Body of pancreas (tissue), 4 donors: ENCODE data around the gene ACSL1. TPM values are rescaled to one million over a fixed set of nuclear protein-coding genes. Genes with fewer than 3 reads are reported as not detected.

Experiments used
- ATAC-seq: fragments of 150-250 bp; one replicate; pipeline ENCODE4 v1.9.1; 2016
- DNase-seq, 4 donors: peaks; one replicate each; pipeline ENCODE4 v3.0.0-alpha.2; 2019
- H3K27ac ChIP-seq, 4 donors: fragments of 200-600 bp; sonication (generic); 1 replicate in 3 of 4; 2 replicates in 1 of 4; pipeline versions ENCODE4 v1.5.1 to v1.6.1; 2016 to 2019; ENCODE audit warnings: mild to moderate bottlenecking in 1 of 4, mixed read lengths in 1 of 4, moderate library complexity in 1 of 4
- H3K27me3 ChIP-seq, 2 donors: fragments of 200-600 bp; sonication (generic); one replicate each; pipeline ENCODE4 v1.6.0; 2016; ENCODE audit warnings: mild to moderate bottlenecking in 1 of 2
- H3K36me3 ChIP-seq, 2 donors: fragments of 200-600 bp; sonication (generic); replicated peaks in 1 of 2; 2 replicates each; pipeline ENCODE4 v1.5.1; 2016; ENCODE audit warnings: low read depth in 2 of 2; ENCODE audit not compliant: insufficient read depth in 1 of 2
- H3K4me1 ChIP-seq: fragments of 200-600 bp; sonication (generic); one replicate; pipeline ENCODE4 v1.6.0; 2016
- H3K4me3 ChIP-seq, 2 donors: fragments of 200-600 bp; sonication (generic); 1 replicate in 1 of 2; 2 replicates in 1 of 2; pipeline ENCODE4 v1.5.1; 2016 to 2019
- H3K9me3 ChIP-seq, 3 donors: fragments of 200-600 bp; sonication (generic); 1 replicate in 2 of 3; 2 replicates in 1 of 3; pipeline ENCODE4 v1.5.1; 2016
- POLR2A ChIP-seq, 3 donors: fragments of 450-650 bp; IDR thresholded peaks; one replicate each; pipeline ENCODE4 v1.6.1; 2016; ENCODE audit warnings: antibody characterized with exemption in 3 of 3, mild to moderate bottlenecking in 2 of 3
- WGBS, 2 donors: methylation state at CpG; one replicate each; pipeline ENCODE4 v1.1.5; 2017; 5-methylcytosine and 5-hydroxymethylcytosine counted together
- intact Hi-C: fragments of 100-400 bp; cut with DNase I; formaldehyde crosslinking; loops from one replicate; pipeline ENCODE4 v1.15.1; 2023
- total RNA-seq, 2 donors: library from RNA; depleted of rRNA; stranded (reverse); fragments of >200 nt; gene quantifications; one replicate each; pipeline ENCODE4 v1.1.0, GENCODE V29; 2016
- TF ChIP-seq, protein P1 (sequence below), 7 experiments: fragments of 450-650 bp in 4 of 7; fragments of 200-600 bp in 3 of 7; sonication (generic) in 3 of 7; IDR thresholded peaks; one replicate each; pipeline ENCODE4 v1.5.1; 2016 to 2019; ENCODE audit warnings: antibody characterized with exemption in 7 of 7

ACSL1 gene
- total RNA-seq, 2 donors from 2014 or later, result 36.6 to 193 TPM

GRCh38 chr4:184854673-184855072 is 28.9 kb upstream of the ACSL1 start:
- WGBS, 2 donors, result 48 to 72% methylated on average over 6 of the region's 6 CpGs
- Histone ChIP-seq H3K4me3 (no peak overlapping the region), H3K27me3 (no peaks in the 10 kb centered on the region), H3K27ac (no peak overlapping the region), H3K36me3 (no peaks in the 10 kb centered on the region), H3K9me3 (no peaks in the 10 kb centered on the region), H3K4me1 (no peaks in the 10 kb centered on the region)
- peak in 1 of 4 donors; percentile 46 for DNase-seq
- no peak for ATAC-seq
- intact Hi-C loops, result no loop called here
- TF ChIP-seq, protein P1, sequence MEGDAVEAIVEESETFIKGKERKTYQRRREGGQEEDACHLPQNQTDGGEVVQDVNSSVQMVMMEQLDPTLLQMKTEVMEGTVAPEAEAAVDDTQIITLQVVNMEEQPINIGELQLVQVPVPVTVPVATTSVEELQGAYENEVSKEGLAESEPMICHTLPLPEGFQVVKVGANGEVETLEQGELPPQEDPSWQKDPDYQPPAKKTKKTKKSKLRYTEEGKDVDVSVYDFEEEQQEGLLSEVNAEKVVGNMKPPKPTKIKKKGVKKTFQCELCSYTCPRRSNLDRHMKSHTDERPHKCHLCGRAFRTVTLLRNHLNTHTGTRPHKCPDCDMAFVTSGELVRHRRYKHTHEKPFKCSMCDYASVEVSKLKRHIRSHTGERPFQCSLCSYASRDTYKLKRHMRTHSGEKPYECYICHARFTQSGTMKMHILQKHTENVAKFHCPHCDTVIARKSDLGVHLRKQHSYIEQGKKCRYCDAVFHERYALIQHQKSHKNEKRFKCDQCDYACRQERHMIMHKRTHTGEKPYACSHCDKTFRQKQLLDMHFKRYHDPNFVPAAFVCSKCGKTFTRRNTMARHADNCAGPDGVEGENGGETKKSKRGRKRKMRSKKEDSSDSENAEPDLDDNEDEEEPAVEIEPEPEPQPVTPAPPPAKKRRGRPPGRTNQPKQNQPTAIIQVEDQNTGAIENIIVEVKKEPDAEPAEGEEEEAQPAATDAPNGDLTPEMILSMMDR (IDR thresholded peaks at IDR 0.05), result no peak

GRCh38 chr4:184853436-184853835 is 27.7 kb upstream of the ACSL1 start:
- intact Hi-C loops, result no loop called here

GRCh38 chr4:184851886-184852285 is 26.1 kb upstream of the ACSL1 start:
- H3K9me3 ChIP-seq, result no peaks in the 10 kb centered on the region
- H3K4me3 ChIP-seq, result no peak overlapping the region
- DNase-seq (no peak), ATAC-seq (no peak)
- no peaks in the 10 kb centered on the region for H3K36me3 ChIP-seq
- no peak overlapping the region for H3K27ac ChIP-seq
- intact Hi-C loops, result no loop called here
- no peak for TF ChIP-seq POLR2A (IDR thresholded peaks at IDR 0.05)
- TF ChIP-seq, protein P1 (IDR thresholded peaks at IDR 0.05), result no peak
- H3K4me1 ChIP-seq, result no peaks in the 10 kb centered on the region
- H3K27me3 ChIP-seq, result no peaks in the 10 kb centered on the region
- 0 to 75% methylated on average over 1 of the region's 1 CpG for WGBS, 2 donors

More at GRCh38 chr4:184853436-184853835, 27.7 kb upstream of the ACSL1 start:
- ATAC-seq (no peak), DNase-seq (no peak)
- Histone ChIP-seq H3K4me3 (no peak overlapping the region), H3K27ac (no peak overlapping the region), H3K4me1 (no peaks in the 10 kb centered on the region), H3K36me3 (no peaks in the 10 kb centered on the region), H3K9me3 (no peaks in the 10 kb centered on the region), H3K27me3 (no peaks in the 10 kb centered on the region)
- 86 to 87% methylated on average over 9 of the region's 9 CpGs for whole genome bisulfite sequencing, 2 donors
- TF ChIP-seq, protein P1 (IDR thresholded peaks at IDR 0.05), result no peak
- no peak for TF ChIP-seq POLR2A (IDR thresholded peaks at IDR 0.05)

DNA sequence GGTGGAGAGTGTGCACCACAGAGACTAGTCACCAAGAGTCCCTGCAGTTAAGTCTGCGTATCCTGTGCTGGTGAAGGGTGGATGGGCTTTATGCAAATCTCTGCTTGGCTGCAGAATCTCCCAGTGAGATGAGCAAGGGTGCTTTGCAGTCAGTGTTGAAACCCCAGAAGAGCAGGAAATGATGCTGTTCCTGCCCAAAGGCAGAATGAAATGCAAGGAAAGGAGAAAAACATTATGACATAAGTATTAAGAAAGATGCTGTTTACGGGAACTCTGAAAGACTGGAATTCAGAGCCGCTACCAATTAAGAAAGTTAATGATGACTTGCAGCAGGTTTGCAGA is 25.4 kb upstream of the ACSL1 start:
- Histone ChIP-seq H3K4me3 (no peak overlapping the region), H3K36me3 (no peaks in the 10 kb centered on the region), H3K27ac (peak overlapping the region in 1 of 4 donors; percentile 36), H3K27me3 (no peaks in the 10 kb centered on the region), H3K9me3 (no peaks in the 10 kb centered on the region), H3K4me1 (no peaks in the 10 kb centered on the region)
- peak in 1 of 4 donors; percentile 56 for DNase-seq
- TF ChIP-seq, protein P1 (IDR thresholded peaks at IDR 0.05), result no peak
- TF ChIP-seq POLR2A (IDR thresholded peaks at IDR 0.05), result peak in 1 of 3 donors; percentile 4
- intact Hi-C loops, result no loop called here
- ATAC-seq, result no peak
- WGBS, 2 donors, result 58 to 78% methylated on average over 3 of the region's 3 CpGs

GRCh38 chr4:184850431-184851199 is 24.8 kb upstream of the ACSL1 start:
- no peak for ATAC-seq
- peak overlapping the region in 2 of 4 donors; percentile 2 to 36 for H3K27ac ChIP-seq
- intact Hi-C loops, result no loop called here

More at GRCh38 chr4:184850431-184851199, 24.8 kb upstream of the ACSL1 start:
- 70 to 80% methylated on average over 10 of the region's 10 CpGs for WGBS, 2 donors
- no peak for DNase-seq
- TF ChIP-seq POLR2A (IDR thresholded peaks at IDR 0.05), result peak in 1 of 3 donors; percentile 26
- TF ChIP-seq, protein P1 (IDR thresholded peaks at IDR 0.05), result no peak
- Histone ChIP-seq H3K27me3 (no peaks in the 10 kb centered on the region), H3K36me3 (no peaks in the 10 kb centered on the region), H3K4me3 (no peak overlapping the region), H3K4me1 (no peaks in the 10 kb centered on the region), H3K9me3 (no peaks in the 10 kb centered on the region)
